Right renal pelvis (tissue), 4 donors: ENCODE measurements around the gene FAXC. TPM values are rescaled to one million over a fixed set of nuclear protein-coding genes. Genes with fewer than 3 reads are reported as not detected.
A peak's percentile ranks its signal among the peaks of the same experiment; 100 is the strongest.

Source experiments
- DNase-seq, 4 donors: peaks; one replicate each; pipeline ENCODE4 v3.0.0-alpha.2; 2013; ENCODE audit warnings: low read depth in 4 of 4, low spot score in 3 of 4, missing footprints in 1 of 4
- polyA plus RNA-seq, 4 donors: library from polyadenylated mRNA; unstranded; fragments of 120-200 nt; gene quantifications; one replicate each; pipeline ENCODE4 v1.2.1, GENCODE V29; 2013; ENCODE audit not compliant: insufficient read length in 4 of 4

FAXC gene
- polyA plus RNA-seq = 1 to 10 TPM; 4.9 to 6.2 (median 5.5) TPM

DNA sequence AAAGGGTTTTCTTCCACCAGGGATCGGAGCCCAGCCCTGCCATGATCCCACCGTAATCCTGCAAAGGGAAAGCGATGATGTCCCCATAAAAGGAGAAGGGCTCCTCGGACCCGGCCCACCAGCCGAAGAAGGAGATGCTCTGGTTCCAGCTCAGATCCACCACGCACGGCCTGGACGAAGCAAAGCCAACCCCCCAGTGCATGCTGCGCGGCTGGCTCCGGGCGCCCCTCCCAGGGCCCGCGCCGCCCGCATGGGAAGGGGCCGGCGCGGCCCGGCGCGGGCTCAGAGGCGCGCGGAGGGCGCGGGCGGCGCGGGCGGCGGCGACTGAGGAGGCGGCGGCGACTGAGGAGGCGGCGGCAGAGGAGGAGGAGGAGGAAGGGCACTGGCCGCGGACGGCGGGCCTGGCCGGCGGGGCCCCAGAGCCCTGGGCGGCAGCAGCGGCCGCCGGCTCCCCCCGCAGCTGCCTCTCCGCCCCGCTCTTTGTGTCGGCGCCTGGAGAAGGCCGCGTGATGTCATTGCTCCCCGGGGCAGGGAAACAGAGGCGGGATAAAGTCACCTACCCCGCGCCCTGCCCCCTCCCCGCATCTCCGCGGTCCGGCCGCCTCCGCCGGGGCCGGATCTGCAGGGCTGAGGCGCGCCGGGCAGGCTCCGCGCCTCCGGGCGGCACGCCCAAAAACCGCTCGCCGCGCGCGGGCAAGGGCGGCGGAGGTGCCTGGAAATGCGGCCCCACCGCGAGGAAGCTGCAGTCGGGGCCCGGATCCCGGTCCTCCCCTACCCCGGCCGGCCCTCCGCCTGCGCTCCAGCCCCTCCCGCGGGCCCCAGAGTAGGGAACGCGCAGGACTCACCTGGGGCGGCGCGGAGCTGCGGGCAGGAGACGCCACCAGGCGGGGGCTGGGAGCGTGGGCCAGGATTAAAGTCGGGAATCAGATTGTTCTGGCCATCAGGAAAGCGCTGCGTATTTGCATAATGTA, at the start of gene FAXC:
Gene FAXC, minus strand, starts transcription at position 504 of the 971 bp plus-strand sequence. Its CDS starts 302 bp downstream, at position 202.
- DNase-seq = no peak

DNA sequence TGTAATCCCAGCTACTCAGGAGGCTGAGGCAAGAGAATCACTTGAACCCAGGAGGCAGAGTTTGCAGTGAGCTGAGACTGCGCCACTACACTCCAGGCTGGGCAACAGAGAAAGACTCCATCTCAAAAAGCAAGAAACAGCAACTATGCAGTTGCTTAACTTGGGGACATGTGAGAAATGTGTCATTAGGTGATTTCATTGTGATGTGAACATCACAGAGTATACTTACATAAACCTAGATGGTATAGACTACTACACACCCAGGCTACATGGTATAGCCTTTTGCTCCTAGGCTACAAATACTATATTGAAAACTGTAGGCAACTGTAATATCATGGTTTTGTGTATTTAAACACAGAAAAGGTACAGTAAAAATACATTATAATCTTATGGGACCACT, 47.8 kb upstream of the FAXC start:
- no peak for DNase-seq

DNA sequence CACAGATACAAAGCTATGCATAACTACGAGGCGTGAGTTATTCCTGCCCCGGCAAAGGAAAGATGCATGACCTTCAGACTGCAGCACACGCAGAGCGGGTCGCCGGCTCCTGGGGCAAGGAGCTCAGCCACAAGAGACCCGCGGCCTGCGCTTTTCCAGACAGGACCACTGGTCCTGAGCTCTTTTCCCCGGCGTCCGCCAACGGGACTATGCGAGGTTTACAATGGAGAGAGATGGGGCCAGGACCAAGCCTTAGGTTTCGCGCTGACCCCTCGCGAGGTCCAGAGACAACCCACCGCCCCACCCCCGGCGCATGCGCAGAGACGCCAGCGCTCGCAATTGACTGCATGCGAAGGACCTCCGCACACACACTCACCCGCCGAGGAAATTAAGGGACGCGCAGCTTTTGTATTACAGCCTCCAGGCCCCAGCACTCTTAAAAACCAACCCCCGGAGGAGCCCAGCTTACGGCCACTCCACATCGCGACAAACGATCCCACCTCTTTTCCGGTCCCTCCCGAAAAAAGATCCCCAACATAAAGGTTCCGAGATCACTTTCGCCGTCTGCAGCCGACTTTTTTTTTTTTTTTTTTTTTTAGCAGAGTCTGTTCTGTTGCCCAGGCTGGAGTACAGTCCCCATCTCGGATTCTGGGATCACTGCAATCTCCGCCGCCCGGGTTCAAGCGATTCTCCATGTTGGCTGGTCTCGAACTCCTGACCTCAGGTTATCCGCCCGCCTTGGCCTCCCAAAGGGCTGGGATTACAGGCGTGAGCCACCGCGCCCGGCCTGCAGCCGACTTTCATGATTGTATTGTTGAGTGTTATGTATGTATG, 44.4 kb upstream of the FAXC start, which contains the start of gene COQ3:
Gene COQ3, minus strand, starts transcription at position 498 of the 834 bp plus-strand sequence. Its CDS starts 16 bp downstream, at position 482.
- DNase-seq = peak; percentile 67 to 82 (median 72)

- DNase-seq = no peak
These were observed 43.9 kb upstream of the FAXC start for GRCh38 chr6:99393366-99393697.

DNA sequence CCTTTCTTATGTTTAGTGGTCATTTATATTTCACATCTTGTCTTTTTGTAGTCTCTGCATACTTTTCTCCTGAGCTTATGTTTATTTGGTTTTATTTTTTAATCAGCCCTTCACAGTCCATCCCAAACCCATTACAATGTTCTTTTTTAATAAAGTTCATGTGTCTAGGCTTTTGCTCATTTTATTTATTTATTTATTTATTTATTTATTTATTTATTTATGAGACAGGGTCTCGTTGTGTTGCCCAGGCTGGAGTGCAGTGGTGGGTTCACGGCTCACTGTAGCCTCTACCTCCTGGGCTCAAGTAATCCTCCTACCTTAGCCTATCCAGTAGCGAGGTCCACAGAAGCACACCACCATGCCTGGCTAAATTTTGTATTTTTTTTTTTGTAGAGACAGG, 41.4 kb upstream of the FAXC start:
- DNase-seq = no peak

DNA sequence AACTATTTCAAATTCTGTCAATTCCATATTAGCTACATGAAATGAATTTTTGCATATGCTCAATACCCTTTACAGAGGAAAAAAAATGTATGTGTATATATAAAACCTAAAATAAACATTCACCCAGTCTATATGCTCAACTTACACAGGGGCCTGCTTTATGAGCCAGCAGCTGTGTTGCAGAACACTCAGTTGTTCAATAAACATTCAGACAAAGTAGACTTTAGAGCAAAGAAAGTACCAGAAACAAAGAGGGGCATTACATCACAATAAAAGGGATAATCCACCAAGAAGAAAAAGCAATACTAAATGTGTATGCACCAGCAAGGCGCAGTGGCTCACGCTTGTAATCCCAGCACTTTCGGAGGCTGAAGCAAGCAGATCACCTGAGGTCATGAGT, 35.0 kb upstream of the FAXC start:
- DNase-seq = no peak

DNA sequence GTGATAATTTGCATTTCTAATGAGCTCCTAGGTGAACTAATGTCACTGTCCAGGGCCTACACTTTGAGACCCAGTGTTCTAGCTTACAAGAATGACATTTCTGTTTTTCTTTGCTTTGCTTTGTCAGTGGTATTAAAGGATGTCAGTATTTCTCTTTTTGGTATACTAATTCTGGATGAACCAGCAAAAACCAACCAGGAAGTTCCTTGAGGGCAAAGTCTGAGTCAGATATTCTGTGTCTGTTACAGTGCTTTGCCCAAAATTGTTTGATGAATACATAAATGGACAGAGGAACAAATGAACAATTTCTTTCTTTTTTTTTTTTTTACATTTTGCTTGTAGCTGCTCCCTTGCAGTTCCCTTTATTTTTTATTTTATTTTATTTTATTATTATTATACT, 29.2 kb upstream of the FAXC start:
- no peak for DNase-seq

DNA sequence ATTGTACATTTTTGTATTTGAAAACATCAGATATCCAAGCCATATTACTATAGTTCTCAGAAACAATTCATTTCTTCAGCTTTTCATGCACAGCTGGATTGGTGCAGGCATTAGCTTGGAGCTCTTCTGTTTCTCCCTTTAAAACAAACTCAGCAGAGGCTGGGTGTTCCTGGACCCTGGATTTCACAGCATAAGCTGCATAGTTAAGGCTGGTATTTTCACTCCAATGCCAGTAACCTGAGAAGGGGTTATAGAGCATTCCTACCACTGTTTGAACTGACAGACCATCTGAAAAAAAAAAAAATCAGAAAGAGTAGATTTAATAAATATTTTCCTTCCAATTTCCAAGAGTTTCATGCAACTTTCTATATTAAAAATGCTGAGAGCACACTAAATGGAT, 20.1 kb upstream of the FAXC start:
- no peak for DNase-seq

DNA sequence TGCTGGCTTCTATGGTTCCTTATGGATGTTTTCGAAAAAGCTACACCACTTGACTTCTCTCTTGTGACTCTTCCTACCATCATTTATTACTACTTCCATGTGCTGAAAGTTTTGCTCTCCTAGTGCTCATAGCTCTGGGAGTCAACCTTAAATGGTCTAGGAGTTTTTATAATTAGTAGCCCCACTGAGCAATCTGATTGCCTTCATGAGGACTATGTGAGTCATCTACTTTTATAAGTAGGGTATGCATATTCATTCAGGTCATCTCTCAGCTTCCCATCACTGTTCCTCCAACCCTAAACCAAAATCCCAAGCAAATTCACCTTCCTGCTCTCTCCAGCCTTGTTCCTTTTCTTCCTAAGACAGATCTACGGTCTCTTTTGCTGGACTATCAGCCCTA, 17.4 kb upstream of the FAXC start:
- no peak for DNase-seq

- DNase-seq = no peak
These were observed 14.6 kb upstream of the FAXC start for GRCh38 chr6:99364026-99364425.

GRCh38 chr6:99362678-99363268, 13.3 kb upstream of the FAXC start:
- no peak for DNase-seq

GRCh38 chr6:99359800-99360199, 10.3 kb upstream of the FAXC start:
- no peak for DNase-seq

DNA sequence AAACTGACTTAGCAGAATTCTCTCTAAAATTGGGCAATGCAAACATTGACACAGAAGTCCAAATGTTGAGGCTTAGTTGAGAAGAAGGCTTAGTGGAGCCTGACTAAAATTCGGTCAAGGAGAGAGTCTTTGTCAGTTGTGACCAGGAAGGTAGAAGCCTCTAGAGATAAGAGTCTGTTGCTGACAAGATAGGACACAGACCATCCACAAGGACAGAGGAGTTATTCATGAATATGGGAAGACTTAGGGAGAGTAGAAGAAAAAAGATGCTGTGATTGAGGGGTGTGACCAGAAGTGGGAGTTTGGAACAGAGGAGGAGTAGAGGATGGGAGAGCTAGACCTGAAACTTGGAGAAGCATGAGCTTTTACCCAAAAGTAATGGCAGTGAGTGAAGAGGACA, 7.2 kb upstream of the FAXC start:
- no peak for DNase-seq

DNA sequence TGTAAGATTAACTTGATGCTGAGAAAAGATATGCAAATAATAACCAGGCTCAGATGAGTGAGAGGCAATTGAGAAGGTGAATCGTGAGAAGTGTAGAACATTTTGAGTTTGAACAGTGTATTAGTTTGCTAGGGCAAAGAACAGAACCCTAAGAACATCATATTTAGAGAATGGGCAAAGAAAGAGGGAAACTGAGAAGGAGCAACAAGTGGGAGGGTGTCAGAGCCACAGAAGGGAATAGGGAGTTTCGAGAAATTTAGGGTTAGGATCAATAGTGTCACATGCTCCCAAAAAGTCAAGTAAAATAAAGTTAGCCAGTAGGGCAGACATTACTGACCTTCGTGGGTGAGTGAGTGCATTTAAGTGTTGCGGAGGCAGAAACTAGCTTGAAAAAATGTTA, 5.5 kb upstream of the FAXC start:
- DNase-seq = no peak

DNA sequence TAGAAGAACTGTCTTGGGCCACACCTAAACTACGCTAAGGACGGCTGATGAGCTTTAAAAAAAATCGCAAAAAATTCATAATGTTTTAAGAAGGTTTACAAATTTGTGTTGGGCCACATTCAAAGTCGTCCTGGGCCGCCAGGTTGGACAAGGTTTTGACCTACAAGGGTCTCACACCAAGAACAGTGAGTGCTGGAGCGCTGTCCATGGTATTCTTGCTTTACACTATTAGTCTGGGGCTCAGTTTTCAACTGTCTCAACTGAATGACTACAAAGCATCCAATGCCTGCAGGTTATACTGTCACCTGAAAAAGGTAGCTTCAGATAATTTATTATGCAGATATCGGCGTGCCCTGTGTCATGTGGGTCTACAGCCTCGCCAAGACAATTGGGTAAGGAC, 3.7 kb upstream of the FAXC start:
- no peak for DNase-seq

DNA sequence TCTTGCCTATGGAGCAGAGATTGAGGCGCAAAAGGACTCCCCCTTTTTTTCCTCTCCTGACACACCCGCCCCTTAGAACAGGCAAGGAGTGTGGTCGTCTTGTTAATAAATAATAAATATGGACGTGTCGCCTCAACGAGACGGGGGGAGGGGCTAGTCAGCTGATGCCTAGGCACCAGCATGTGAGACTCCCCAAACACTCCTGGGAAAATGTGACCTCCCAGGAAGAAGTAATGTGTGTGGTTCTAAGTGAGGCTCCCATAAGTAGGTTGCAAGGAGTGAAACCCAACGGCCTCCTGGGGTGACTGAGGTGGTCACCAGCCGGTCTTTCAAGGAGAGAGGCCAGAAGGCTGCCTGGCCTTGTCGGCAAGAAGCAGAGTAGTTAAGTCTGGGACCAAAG, 1.1 kb upstream of the FAXC start:
- no peak for DNase-seq

GRCh38 chr6:99348288-99349170, 945 bp downstream of the FAXC start:
- no peak for DNase-seq

DNA sequence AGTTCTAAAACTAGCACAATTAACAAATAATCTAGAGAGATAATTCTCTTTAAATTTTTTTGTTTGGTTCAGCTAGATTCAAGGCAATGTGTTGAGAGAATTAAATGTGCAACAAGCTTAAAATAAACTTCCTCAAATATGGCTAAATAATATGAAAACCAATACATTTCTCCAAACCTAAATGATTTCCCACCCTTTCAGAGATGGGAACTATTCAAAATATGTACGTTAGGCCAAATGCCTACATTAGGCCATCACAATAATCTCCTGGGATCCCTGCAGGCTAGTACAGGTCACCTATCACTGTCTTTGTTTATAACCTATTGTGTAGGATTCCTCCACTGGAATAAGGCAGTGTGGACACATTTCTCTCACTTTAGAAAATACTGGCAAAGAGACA, 1.7 kb downstream of the FAXC start:
- DNase-seq = no peak

GRCh38 chr6:99346595-99346994, 2.9 kb downstream of the FAXC start:
- DNase-seq = no peak

DNA sequence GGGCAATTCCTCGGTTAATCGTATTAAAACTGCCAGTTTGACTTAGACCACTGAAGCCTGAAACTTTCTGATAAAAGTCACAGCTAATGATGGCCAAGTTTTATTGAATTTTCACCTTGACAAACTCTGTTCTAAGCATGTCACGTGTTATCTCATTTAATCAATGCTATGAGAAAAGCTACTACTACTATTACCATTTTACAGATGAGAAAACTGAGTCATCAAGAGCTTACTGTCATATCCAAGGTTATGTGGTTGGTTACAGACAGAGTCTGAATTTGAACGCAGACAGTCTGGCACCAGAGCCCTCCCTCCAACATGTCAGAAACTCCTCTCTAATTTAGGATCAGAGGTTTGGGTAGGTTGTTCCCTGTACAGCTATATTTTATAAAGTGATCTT, 4.3 kb downstream of the FAXC start:
- DNase-seq = no peak
